Globus pallidus (tissue), 1 donor: ENCODE measurements around the gene MRGPRF.
A peak's percentile ranks its signal among the peaks of the same experiment; 100 is the strongest.

Experiments
- DNase-seq: peaks from one replicate; pipeline ENCODE4 v3.0.0-alpha.2; 2015; ENCODE audit warnings: low spot score

MRGPRF gene

DNA sequence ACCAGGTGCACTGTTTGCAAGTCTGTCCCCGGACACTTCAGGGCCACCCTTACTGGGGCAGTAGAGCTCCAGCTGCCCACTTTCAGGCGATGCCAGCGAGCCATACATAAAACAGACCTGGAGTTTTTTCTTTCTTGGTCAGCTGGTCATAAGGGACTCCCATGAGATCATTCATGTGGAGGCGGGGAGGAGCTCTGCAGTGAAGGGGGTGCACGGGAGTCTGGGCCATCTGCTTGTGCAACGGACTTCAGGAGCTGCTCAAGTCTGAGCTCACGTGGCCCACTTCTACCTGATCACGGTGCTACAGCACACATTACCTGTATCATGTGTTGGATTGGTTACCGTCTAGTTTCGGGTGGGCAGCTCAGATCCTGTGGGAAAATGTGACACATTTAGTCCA is 9.2 kb upstream of the MRGPRF start:
- no peak for DNase-seq

DNA sequence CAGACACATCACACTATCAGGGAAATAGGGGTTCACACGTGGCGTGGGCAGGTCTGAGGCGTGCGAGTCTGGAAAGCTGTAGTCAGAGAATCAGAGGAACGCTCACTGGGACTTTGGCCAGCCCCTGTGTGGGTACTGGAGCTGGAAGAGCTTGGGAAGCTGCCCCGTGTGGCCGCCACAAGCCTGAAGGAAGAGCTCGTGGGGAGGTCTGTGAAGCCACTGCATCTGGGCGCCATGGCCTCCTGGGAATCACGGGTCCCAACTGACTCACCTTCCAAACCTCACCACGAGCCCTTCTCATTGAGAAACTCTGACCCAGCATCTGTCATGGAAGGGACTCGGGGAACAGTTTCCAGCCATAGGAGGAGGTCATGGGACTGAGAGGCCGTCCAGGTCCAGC is 5.9 kb upstream of the MRGPRF start:
- no peak for DNase-seq

DNA sequence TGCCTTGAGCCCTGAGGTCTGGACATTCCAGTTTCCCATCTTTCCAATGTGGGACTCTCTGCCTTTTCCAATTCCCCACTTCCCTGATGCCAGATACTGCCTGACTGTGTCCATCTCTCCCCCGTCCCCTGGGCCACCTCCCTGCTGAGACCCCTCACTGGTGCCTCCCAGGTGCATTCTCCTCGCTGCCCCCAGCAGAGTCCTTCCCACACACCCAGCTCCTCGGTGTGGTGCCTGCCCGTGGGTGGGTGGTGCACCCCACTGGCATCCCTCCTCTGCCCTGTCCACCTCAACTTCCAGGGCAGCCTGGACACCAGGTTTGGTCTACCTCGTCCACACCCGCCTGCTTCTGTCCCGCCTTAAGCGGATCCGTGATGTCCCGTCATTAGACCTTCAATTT is 4.9 kb upstream of the MRGPRF start:
- no peak for DNase-seq

DNA sequence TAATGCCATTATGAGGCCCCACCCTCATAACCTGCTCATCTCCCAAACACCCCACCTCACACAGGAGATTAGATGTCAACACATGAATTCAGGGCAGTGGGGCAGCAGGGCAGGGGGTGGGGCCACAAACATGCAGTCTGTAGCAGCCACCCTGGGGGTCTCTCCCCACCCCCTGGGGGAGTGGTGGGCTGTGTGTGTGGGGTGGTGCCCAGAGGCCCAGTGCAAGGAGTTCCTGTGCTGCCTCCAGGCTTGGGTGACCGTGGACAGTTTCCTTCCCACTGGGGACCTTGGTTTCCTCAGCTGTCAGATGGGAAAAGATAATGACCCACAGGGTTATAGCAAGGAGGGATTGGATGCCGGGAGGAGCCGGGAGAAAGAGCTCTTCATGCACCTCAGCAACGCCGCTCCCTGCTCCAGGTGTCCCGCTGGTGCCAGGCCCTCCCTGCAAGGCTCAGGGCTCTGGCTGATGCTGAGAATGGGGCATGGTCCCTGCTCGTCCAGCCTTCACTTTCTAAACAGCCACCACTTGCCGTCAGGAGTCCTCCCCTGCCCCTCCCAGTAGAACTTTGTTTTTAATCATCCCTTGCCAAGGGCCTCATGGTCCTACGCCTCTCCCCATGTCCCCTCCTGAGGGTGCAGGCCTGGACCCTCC is 2.0 kb upstream of the MRGPRF start:
- no peak for DNase-seq

DNA sequence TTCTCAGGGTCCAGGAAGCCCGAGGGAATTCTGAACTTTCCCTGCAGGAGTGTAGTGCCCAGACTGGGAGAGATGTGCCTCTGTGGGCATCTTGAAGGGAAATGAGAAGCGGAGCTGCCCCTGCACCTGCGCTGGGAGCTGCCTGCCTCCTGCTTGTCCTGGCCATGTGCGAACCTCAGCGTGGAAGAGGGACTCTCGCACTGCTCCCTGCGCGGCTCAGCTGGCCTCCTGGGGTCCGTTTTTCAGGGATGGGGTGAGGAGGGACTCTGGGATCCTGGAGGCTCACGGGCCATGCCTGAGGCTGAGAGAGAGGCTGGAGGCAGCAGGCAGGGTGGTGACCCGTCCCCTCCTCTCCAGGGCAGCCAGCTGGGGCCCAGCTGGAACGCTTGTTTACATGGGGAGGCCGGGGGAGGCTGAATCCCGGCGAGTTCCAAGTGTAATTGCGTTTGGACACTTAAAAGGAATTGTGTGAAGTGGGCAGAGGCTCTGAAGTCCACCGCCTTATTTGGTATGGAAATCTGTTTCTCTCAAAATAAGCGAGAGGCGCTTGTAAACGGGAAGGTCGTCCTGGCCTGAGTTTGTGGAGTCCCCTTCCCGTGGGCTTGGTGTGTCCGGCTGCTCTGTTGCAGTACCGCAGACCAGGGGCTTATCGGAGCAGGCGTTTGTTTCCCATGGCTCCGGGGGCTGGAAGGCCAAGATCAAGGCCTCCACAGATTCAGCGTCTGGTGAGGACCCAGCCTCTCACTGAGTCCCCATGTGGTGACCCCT is 1.2 kb upstream of the MRGPRF start:
- DNase-seq = no peak

DNA sequence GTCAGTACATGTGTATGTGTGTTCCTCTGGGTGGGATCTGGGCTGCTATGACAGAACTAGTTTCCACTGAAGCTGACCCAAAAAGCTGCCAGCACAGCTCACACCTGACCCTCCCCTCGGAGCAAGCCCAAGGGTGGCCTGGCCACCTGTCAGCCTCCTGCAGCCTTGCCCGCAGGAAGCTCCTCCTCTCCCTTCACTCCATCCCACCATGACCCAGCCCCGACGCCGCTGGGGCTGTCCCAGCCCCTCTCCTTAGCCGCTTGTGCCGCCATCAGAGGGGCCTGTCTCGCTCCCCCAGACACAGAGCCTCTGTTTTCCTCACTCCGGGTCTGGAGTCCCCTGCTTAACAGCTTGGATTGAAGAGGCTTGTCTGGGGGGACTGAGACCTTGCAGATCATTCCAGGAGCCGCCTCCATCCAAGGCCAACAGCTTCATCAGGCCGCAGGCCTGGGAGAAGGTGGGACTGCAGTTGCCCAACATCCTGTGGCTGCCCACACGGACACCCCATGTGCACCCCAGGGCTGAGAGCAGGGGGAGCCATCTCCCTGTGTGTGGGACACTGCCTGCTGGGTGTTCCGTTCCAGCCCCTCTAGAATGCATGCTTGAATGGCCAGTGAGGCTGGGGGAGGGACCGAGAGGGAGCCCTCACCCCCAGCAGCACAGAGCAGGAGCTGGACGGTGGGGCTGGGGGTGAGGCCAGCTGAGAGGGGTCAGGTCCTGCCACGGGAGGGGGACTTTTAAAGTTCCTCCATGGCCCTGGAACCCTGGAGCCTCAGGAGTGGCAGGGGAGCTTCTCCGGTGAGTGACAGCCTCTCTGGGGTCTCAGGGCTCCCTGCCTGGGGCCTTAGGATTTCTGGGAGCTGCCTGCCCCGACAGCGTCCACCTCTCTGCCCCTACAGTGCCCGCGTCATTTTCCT is 696 bp downstream of the MRGPRF start:
- no peak for DNase-seq

DNA sequence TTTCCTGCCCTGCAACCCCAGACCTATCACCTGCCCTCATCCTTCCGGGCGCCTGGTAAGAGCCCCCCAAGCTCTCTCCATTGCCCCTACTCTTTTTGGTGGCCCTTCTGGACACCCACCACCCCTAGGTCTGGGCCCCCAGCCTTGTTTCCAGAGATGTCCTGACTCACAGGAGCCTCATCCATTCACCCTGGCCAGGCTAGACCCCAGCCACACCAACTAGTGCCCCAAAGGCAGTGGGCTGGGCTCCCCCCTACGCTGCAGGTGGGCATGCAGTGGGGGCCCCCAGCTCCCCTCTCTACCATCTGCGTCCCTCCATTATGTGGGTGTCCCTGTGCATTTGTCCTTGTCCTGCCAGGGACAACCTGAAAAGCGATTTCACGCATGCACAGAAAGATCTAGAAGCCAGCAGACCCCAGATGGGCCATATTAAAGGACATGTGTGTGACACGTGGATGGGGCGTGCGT is 1.4 kb downstream of the MRGPRF start:
- no peak for DNase-seq

DNA sequence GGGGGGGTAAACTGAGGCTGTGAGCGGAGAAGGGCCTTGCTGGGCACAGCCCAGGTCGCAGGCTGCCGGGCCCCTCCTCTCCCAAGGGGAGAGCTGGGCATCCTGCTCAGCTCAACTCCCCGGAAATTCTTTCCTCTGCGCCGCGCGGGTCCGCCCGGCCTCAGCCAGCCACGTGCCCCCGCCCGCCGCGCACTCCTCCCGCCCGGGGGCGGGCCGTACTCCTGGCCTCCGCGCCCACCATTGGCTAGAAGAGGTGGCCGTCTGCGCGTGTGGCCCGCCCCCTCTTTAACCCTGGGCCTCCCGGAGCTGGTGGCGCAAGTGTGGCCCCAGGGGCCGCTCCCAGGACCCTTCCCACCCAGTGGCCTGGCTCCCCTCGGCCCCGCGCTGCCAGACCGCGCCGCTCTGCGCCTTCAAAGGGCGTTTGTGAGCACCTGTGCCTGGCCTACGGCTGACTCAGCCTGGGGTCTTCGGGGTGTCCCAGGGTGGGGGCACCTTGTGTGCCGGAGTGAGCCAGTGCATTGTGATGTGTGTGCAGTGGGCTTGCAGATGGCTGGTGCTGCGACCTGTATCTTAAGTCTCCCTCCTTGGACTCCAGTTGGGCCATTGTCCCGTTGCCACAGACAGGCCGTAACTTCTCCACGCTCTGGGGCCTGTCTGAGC is 2.0 kb downstream of the MRGPRF start:
- DNase-seq = peak; percentile 9

DNA sequence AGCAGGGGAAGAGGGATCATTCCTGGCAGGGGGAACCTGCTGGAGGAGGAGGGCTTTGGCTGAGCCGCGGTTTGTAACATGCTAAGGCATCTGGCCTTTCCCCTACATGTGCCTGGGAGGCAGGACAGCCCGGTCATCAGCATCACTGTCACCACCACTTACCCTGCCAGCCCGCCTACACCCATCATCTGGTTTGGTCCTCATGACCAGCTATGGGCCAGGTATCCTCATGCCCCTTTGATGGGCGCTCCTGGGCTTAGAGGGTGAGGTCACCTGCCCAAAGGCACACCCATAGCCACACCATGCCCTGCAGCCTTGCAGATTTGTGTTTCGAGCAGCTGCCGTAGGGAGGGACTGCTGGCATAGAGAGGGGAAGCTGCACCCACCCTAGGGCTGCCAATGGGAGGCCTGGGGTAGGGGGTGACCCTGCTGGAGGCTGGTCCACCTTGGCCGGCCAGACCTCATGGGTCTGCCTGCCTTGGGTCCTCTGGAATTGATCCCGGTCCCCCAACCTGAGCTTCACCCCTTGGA is 2.6 kb downstream of the MRGPRF start:
- no peak for DNase-seq

DNA sequence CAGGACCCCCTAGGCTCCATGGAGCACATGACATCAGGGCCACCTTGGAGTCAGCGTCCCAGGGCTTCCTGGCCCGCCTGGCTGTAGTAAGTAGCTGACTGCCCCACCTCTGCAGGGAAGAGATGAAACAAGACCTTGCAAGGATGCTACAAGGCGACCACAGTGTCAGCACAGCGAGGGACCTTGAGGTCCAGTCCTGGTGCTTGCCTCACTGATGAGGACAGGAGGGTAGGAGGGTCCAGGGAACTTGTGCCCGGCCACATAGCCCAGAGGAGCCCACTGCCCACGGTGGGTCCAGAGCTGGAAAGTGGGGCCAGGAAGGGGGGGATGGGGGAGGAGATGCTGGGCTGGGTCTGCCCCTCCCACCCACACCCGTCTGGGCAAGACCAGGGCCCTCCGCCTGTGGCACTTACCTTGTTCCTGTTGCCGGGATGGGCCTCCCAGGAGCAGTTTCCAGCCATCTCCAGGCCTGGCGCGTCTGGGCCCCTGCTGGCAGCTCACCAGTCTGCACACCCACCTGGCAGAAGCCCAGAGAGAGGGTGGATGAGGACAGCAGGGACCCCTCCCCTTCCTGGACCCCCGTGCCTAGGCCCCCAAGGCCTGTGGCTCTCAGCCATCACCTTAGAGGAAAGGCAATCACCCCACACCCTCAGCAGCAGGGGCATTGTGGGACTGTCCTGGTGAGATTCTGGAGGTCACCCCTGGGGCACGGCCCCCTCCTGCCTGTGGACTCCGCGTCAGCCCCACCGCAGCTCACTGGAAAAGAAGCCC is 3.4 kb downstream of the MRGPRF start:
- no peak for DNase-seq

DNA sequence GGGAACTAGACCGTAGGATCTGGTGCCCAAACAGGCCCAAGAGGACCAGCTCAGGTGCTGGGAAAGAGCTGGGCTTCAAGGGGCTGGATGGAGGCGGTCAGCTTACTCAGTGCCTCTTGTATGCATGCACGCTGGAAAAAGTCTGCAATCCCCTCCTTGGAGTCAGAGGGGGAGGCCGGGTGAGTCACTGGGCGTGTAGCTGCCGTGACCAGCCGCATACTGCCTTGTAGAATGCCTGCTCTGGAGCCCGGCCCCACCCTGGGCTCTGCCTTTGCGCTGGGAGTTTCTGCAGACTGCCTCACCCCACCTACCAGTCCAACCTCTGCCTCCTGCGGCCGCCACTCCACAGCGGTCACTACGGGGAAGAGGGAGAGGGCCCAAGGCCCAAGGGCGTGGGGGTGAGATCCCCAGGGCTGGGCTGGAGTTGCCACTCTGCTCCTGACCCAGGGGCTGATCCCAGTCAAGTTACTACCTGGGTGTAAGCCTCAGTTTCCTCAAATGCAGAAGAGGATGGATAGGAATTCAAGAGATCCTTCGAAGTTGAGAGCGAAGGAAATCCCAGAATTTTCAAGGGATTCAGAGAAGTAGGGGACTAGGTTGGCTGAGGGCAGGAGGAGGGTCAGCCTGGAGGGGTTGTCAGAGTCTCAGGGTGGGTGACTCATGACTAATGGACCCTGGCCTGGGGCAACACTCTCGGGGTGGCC is 4.2 kb downstream of the MRGPRF start:
- no peak for DNase-seq

DNA sequence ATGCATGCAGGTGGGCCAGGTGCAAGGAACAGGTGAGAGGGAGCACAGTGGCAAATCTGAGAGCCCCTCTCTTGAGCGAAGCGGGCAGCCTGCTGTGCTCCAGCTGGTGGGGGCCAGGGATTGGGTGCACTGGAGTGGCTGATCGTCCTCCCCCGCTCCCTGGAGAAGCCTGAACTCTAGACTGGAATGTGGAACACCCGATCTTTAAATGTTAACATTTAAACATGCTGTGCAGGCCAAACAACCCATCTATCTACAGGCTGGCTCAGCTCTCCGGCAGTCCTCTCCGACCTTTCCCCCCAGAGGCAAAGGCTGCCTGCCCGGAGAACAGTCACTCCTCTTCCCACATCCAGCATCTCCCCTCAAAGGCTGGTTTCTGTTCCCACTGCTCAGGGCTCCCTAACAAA is 5.1 kb downstream of the MRGPRF start:
- no peak for DNase-seq

DNA sequence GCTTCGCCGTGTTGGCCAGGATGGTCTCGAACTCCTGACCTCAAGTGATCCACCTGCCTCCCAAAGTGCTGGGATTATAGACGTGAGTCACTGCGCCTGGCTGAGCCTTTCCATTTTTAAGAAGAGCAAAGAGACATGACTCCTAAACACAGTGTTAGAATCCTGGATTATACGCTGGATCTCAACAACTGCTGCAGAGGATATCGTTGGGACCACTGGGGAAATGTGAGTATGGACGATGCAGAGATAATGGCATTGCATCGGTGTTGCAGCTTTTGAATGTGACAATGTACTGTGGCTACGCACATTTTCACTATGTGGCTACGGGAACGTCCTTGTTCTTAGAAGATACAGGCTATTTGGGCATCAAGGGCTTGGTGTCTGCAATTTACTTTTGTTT is 6.2 kb downstream of the MRGPRF start:
- DNase-seq = no peak

DNA sequence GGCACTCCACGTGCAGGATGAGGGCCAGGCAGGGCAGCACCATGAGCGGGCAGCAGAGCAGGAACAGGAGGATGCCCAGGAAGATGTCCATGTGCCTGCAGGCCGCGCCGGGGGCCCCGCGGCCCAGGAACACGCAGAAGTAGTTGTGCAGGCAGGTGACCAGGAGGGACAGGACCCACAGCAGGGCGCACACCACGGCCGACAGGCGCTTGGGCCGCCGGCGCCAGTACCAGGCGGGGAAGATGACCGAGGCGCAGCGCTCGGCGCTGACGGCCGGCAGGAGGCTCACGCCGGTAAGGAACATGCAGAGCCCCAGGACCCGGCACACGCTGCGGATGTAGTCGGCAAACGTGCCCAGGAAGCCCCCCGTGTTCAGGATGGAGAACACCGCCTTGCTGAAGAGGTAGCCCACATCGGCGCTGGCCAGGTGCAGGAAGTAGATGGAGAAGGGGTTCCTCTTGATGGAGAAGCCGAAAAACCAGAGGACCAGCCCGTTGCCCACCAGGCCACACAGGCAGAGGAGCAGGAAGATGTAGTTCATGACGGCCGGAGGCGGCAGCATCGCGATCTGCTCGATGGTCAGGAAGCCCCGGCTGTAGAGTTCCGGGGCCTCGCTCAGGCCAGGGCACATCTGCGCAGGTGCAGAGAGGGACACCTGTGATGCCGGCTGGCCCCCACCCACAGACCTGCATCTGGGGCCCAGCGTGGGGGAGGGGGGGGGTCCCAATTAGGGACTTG is 7.2 kb downstream of the MRGPRF start:
- no peak for DNase-seq

DNA sequence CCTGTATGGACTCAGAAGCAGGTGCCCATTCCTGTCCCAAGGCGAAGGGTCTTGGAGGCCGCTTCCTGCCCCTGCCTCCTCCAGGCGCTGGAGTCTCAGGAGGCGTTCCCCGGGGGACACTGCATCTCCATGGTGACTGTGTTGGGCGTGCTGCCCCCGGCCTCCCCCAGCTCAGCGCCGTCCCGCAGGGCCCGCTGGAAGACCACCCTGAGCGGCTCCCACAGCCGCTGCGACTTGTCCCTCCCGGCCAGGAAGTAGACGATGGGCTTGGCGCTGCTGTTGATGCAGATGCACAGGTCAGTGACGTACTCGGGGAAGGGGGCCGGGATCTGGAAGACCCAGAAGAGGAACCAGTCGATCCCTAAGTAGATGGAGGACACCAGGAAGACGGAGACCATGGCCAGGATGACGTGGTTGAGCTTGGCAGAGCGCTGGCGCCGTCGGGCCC is 7.8 kb downstream of the MRGPRF start:
- DNase-seq = no peak

DNA sequence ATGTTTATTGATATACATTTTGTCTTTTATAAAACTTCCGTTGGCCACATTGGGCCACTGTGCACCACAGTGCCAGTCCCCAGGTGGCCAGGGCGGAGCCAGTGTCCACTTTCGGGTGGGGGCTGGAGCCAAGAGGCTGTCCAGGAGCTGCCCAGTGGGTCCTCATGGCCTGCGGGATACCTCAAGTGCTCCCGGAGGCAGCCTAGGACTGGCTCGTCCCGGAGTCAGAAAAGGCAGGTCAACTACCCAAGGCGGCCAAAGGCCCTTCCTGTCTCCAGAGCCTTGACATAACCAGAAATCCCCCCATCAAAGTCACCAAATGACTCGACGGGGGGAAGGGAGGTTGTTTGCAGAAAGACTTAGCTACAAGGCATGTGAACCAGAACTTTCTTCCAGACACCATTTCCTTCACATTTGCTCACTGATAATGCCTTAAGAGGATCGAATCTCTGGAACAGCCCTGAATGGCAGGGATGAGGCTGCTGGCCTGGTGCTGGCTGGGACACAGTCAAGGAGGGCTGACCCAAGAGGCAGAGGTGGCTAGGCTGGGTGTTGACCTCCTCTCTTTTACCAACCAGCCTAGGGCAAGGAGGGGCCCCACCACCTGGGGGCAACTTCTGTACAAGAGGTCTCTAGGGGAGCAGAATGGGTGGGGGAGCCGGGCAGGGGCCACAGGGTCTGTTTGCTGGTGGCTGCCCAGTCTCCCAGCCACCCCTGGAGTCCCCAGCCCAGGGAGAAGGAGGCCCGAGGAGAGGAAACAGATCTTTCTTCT is 8.4 kb downstream of the MRGPRF start:
- no peak for DNase-seq

DNA sequence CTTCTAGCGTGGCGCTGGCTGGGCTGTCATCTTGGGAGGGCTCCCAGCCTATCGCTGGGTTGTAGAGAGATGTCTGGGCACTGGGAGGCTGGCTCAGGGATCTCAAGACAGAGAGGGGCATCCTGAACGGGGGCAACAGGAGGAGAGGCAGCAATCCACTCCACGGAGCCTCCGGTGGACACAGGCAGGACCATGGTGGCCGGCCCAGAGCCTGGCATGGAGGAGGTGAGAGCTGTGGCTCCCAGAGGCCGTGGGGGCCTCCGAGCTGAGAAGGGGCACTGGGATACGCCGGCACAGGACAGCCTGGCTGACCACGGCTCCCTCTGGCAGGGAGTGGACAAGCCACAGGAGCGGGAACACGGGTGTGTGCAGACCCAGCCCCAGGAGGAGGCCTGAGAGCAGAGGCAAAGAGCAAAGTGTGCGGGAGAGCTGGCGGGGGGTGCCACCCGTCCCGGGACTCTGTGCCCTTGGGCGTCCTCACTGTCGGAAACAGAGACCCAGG is 9.1 kb downstream of the MRGPRF start:
- DNase-seq = no peak

DNA sequence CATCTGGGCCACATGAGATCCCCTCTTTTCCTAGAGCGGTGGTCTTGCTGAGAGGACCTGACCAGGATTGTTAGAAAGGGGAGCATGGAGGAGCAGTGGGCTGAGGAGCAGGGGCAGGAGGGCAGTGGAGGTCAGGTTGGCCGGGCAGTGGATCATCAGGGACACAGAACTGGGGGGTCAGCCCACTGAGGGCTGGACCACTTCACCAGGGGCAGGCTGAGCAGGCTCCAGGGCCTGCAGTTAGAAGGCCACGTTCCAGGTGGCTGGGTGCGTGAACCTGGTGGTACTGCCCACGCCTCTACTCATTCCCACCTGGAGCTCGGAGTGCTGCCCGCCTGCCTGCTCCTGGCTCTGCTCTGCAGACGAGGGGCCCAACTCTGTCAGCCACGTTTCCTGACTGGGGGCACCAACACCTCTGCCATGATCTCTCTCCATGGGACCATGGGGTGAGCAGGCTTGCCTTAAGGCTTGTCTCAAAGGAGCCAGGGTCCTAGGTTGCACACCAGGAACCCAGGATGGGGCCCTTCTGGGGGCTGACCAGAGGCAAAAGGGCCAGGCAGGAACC is 9.7 kb downstream of the MRGPRF start:
- DNase-seq = no peak
